Immature natural killer cell (primary cell): ENCODE data around the gene VPS41. TPM values are rescaled to one million over a fixed set of nuclear protein-coding genes. Genes with fewer than 3 reads are reported as not detected.

Source experiments
- DNase-seq, 3 donors: peaks; one replicate each; pipeline ENCODE4 v3.0.0; 2022; ENCODE audit warnings: mixed read lengths in 1 of 3
- H3K27ac Mint-ChIP-seq, 6 donors: one replicate each; pipeline ENCODE4 v1.8.0; 2020; ENCODE audit warnings: mixed read lengths in 6 of 6, mild to moderate bottlenecking in 5 of 6, inconsistent platforms in 4 of 6, moderate library complexity in 3 of 6
- H3K27me3 Mint-ChIP-seq, 3 donors: one replicate each; pipeline ENCODE4 v1.8.0; 2020 to 2021; ENCODE audit warnings: low read depth in 3 of 3, mild to moderate bottlenecking in 3 of 3, mixed read lengths in 3 of 3, moderate library complexity in 3 of 3, inconsistent platforms in 1 of 3
- H3K36me3 Mint-ChIP-seq, 3 donors: one replicate each; pipeline ENCODE4 v1.8.0; 2020; ENCODE audit warnings: mixed read lengths in 3 of 3, inconsistent platforms in 2 of 3, mild to moderate bottlenecking in 2 of 3
- H3K4me1 Mint-ChIP-seq, 2 donors: one replicate each; pipeline ENCODE4 v1.8.0; 2020; ENCODE audit warnings: inconsistent platforms in 2 of 2, mild to moderate bottlenecking in 2 of 2, mixed read lengths in 2 of 2, moderate library complexity in 1 of 2
- H3K4me3 Mint-ChIP-seq, 5 donors: one replicate each; pipeline ENCODE4 v1.8.0; 2020; ENCODE audit warnings: mild to moderate bottlenecking in 5 of 5, mixed read lengths in 5 of 5, inconsistent platforms in 3 of 5, moderate library complexity in 3 of 5
- H3K9me3 Mint-ChIP-seq, 6 donors: one replicate each; pipeline ENCODE4 v1.8.0; 2020; ENCODE audit warnings: mild to moderate bottlenecking in 6 of 6, mixed read lengths in 6 of 6, inconsistent platforms in 4 of 6, moderate library complexity in 3 of 6
- polyA plus RNA-seq, 3 donors: library from polyadenylated mRNA; unstranded; fragments of 300-500 nt; fragmentation: Illumina TruSeq; gene quantifications; one replicate each; pipeline ENCODE4 v1.2.3, GENCODE V29; 2021

VPS41 gene
- polyA plus RNA-seq, 3 donors from 2014 or later: 52.2 to 86.2 (median 72.6) TPM

DNA sequence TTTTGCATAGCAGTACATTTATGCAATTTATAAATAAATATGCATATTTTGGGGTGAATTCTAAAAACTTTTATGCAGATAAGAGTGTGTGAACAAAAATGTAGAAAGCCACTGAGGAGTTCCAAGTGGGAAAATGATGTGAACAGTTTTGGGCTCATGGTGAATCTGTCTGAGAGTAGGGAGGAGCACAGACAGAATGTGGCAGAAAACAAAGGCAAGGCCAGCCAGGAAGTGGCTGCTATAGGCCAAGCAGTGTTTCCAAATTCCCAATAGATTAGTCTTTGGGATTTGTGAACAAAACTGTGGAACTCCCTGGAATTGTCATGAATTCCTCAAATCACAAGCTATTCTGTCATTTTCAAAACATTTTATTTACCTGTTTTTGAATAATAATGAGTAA lies 204.2 kb downstream of the VPS41 start:
- peaks cover 0 to 3% (median 0%) of the 10 kb centered on the region in 3 donors for H3K36me3 Mint-ChIP-seq

GRCh38 chr7:38704041-38704547 lies 204.9 kb downstream of the VPS41 start:
- no peak for DNase-seq
- H3K27me3 Mint-ChIP-seq: peaks cover 6 to 38% (median 10%) of the 10 kb centered on the region in 3 donors
- peaks cover 0 to 3% (median 0%) of the 10 kb centered on the region in 3 donors for H3K36me3 Mint-ChIP-seq
- no peaks in the 10 kb centered on the region for H3K4me1 Mint-ChIP-seq
- H3K4me3 Mint-ChIP-seq: no peak overlapping the region
- no peak overlapping the region for H3K27ac Mint-ChIP-seq
- no peaks in the 10 kb centered on the region for H3K9me3 Mint-ChIP-seq

More for the DNA sequence above, 204.2 kb downstream of the VPS41 start:
- H3K4me3 Mint-ChIP-seq: no peak overlapping the region
- DNase-seq: no peak
- no peak overlapping the region for H3K27ac Mint-ChIP-seq
- H3K27me3 Mint-ChIP-seq: peaks cover 6 to 36% (median 6%) of the 10 kb centered on the region in 3 donors
- no peaks in the 10 kb centered on the region for H3K9me3 Mint-ChIP-seq
- no peaks in the 10 kb centered on the region for H3K4me1 Mint-ChIP-seq

GRCh38 chr7:38703093-38703492 lies 205.9 kb downstream of the VPS41 start:
- no peak for DNase-seq
- H3K4me1 Mint-ChIP-seq: no peaks in the 10 kb centered on the region
- H3K36me3 Mint-ChIP-seq: peaks cover 0 to 3% (median 0%) of the 10 kb centered on the region in 3 donors
- H3K27ac Mint-ChIP-seq: no peak overlapping the region
- peaks cover 4 to 37% (median 8%) of the 10 kb centered on the region in 3 donors for H3K27me3 Mint-ChIP-seq
- H3K4me3 Mint-ChIP-seq: no peak overlapping the region
- H3K9me3 Mint-ChIP-seq: peaks cover 0 to 2% (median 0%) of the 10 kb centered on the region in 6 donors

DNA sequence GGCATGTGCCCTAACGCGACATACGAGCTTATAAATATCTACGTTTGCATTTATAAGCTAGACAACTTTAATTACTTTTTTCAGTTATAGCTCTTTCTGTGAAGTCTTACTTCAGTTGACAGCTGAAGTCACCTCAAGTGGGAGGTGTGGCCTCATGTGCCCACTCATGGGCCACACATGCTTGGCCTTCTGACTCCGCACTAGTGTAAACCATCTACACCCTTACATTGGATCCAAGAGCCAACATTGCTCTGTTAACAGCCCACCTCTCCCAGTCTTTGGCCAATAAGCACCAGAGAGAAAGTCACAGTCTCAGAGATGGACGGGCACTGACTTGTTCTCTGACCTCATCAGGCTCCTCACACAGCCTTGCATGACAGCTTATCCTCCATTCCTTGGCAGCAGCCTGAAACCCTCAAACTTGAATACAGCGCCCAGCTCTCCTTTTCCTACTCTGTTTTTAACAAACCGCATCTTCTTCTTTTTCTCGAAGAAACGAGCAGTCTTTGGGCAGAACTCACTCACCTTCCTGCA lies 206.9 kb downstream of the VPS41 start:
- Mint-ChIP-seq H3K27ac (no peak overlapping the region), H3K36me3 (peaks cover 0 to 3% (median 0%) of the 10 kb centered on the region in 3 donors), H3K4me3 (no peak overlapping the region), H3K27me3 (peaks cover 4 to 32% (median 8%) of the 10 kb centered on the region in 3 donors), H3K9me3 (peaks cover 0 to 5% (median 0%) of the 10 kb centered on the region in 6 donors), H3K4me1 (no peaks in the 10 kb centered on the region)
- DNase-seq: no peak

DNA sequence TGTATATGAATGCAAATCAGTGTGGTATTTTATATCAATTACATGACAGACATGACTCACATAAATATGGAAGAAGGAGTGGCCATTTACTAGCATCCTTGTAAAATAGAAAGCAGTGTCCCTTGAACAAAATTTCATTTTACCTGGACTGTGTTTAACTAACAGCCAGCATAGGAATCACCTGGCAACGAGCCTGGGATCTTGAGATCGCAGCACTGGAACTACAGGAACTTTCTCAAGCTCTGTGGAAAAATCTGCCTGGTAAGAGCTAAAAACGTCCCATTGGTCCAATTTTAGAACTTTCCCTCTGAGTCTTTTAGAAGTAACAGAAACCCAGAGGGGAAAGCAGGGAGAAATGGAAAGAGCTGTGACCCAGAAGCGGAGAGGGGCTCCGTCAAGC lies 208.9 kb downstream of the VPS41 start:
- Mint-ChIP-seq H3K27ac (no peak overlapping the region), H3K36me3 (no peaks in the 10 kb centered on the region), H3K27me3 (peaks cover 1 to 29% (median 8%) of the 10 kb centered on the region in 3 donors), H3K4me3 (no peak overlapping the region), H3K9me3 (peaks cover 0 to 6% (median 1%) of the 10 kb centered on the region in 6 donors), H3K4me1 (no peaks in the 10 kb centered on the region)
- no peak for DNase-seq

GRCh38 chr7:38699471-38699870 lies 209.5 kb downstream of the VPS41 start:
- H3K4me1 Mint-ChIP-seq: no peaks in the 10 kb centered on the region
- H3K27me3 Mint-ChIP-seq: peaks cover 3 to 29% (median 8%) of the 10 kb centered on the region in 3 donors
- H3K9me3 Mint-ChIP-seq: peaks cover 0 to 6% (median 3%) of the 10 kb centered on the region in 6 donors
- H3K36me3 Mint-ChIP-seq: no peaks in the 10 kb centered on the region
- no peak overlapping the region for H3K27ac Mint-ChIP-seq
- H3K4me3 Mint-ChIP-seq: no peak overlapping the region
- DNase-seq: no peak

- no peak overlapping the region for H3K27ac Mint-ChIP-seq
- no peaks in the 10 kb centered on the region for H3K4me1 Mint-ChIP-seq
- H3K4me3 Mint-ChIP-seq: no peak overlapping the region
- no peaks in the 10 kb centered on the region for H3K36me3 Mint-ChIP-seq
- H3K27me3 Mint-ChIP-seq: peaks cover 1 to 9% (median 2%) of the 10 kb centered on the region in 3 donors
- no peak for DNase-seq
- H3K9me3 Mint-ChIP-seq: peaks cover 0 to 6% (median 3%) of the 10 kb centered on the region in 6 donors
These were observed 214.7 kb downstream of the VPS41 start for GRCh38 chr7:38694326-38694725.

GRCh38 chr7:38686888-38687287 lies 222.1 kb downstream of the VPS41 start:
- Mint-ChIP-seq H3K27ac (no peak overlapping the region), H3K4me1 (no peaks in the 10 kb centered on the region), H3K36me3 (no peaks in the 10 kb centered on the region), H3K27me3 (peaks cover 1 to 4% (median 3%) of the 10 kb centered on the region in 3 donors), H3K4me3 (no peak overlapping the region), H3K9me3 (no peaks in the 10 kb centered on the region)
- no peak for DNase-seq

DNA sequence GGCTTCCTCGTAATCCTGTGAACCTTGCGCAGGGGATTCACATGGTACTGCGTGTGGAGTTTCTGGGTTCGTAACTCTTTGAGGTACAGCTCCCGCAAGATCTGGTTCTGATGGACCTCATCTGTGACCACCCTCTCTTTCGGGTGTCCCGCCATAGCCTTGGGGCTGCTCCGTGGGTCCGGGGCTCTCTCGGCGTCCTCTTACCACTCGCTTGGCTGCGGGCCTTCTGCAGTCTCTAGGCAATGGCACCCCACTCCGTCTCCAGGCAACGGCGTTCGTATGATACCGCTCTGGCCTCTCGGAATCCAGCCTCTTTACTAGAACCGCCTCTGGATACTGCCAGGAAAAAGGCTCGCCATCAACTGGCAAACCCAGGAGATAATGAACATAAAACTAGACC lies 223.1 kb downstream of the VPS41 start:
- H3K27ac Mint-ChIP-seq: no peak overlapping the region
- no peaks in the 10 kb centered on the region for H3K9me3 Mint-ChIP-seq
- H3K36me3 Mint-ChIP-seq: no peaks in the 10 kb centered on the region
- DNase-seq: no peak
- H3K27me3 Mint-ChIP-seq: peaks cover 1 to 3% (median 2%) of the 10 kb centered on the region in 3 donors
- H3K4me3 Mint-ChIP-seq: no peak overlapping the region
- no peaks in the 10 kb centered on the region for H3K4me1 Mint-ChIP-seq

DNA sequence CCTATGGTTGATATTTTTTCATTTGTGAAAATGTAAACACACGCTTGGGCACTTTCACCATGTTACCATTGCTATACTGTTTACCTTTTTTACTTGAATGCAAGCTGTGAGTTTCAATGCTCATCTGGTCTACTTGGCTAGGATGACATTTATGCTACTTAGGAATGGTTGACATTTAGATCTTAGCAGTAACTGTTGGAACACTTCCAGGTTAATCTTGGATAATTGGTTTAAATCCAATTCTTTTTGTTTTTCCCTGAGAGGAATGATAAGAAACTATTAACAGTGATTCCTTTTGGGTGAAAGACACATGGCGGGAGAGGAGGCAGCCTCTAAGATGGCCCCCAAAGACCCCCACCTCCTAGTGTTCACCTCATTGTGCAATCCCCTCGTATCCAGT lies 226.4 kb downstream of the VPS41 start:
- no peak overlapping the region for H3K27ac Mint-ChIP-seq
- H3K9me3 Mint-ChIP-seq: no peaks in the 10 kb centered on the region
- DNase-seq: no peak
- H3K36me3 Mint-ChIP-seq: no peaks in the 10 kb centered on the region
- H3K27me3 Mint-ChIP-seq: peaks cover 3 to 7% (median 6%) of the 10 kb centered on the region in 3 donors
- H3K4me1 Mint-ChIP-seq: no peaks in the 10 kb centered on the region
- no peak overlapping the region for H3K4me3 Mint-ChIP-seq

DNA sequence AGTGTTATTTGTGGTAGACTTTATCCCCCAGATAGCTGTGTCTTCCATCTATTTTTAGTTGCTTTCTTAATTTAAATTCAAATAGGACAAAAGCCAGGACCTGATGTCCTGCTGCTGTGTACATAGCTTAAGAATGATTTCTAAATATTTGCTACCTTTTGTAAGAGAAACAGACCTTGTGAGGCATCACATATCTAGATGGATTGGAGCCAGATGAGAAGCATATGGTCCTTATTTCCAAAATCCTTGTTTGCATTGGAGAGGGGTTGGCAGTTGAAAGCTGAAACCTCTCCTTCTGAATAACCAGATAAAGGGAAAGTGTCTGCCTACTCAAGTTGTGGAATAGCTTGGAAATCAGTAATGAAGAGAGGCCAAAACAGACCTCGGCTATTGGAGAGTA lies 227.1 kb downstream of the VPS41 start:
- Mint-ChIP-seq H3K27me3 (peaks cover 3 to 7% (median 6%) of the 10 kb centered on the region in 3 donors), H3K4me3 (no peak overlapping the region), H3K9me3 (no peaks in the 10 kb centered on the region), H3K27ac (no peak overlapping the region), H3K36me3 (no peaks in the 10 kb centered on the region), H3K4me1 (no peaks in the 10 kb centered on the region)
- DNase-seq: no peak

- H3K27me3 Mint-ChIP-seq: peaks cover 2 to 7% (median 6%) of the 10 kb centered on the region in 3 donors
- no peaks in the 10 kb centered on the region for H3K9me3 Mint-ChIP-seq
- H3K4me3 Mint-ChIP-seq: no peak overlapping the region
- H3K36me3 Mint-ChIP-seq: no peaks in the 10 kb centered on the region
- H3K27ac Mint-ChIP-seq: no peak overlapping the region
- no peak for DNase-seq
- no peaks in the 10 kb centered on the region for H3K4me1 Mint-ChIP-seq
These were observed 229.6 kb downstream of the VPS41 start for GRCh38 chr7:38679419-38679818.

- no peak overlapping the region for H3K4me3 Mint-ChIP-seq
These were observed 230.3 kb downstream of the VPS41 start for GRCh38 chr7:38678698-38679054.

DNA sequence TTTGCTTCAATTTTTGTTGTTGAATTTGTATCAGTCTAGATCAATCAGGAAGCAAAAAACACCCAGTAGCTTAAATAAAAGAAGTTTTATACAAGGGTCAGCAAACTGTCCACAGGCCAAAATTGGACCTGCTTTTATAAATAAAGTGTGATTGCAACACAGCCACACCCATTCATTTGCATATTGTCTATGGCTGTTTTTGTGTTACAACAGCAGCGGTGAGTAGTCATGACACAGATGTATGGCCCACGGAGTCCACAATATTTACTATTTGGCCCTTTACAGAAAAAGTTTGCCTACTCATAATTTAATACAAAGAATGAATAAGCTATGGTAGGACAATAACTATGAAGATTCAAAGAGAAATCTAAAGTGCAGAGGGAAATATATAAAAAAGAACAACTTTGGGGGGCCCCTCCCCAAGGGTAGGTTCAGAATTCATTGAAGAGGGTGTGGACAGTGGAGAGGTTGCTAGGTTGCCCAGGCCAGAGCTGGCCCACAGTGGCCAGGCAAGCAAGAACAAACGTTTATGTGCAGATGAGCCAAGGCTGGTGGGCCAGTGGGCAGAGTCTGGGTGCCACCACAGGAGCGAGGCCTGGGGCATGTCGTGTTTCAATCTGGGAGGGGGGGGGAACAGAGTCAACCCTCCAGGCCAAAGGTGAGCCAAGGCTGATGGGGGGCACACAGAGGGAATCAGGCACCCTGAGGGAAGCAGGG lies 230.9 kb downstream of the VPS41 start:
- Mint-ChIP-seq H3K9me3 (no peaks in the 10 kb centered on the region), H3K36me3 (no peaks in the 10 kb centered on the region), H3K4me1 (no peaks in the 10 kb centered on the region), H3K27ac (no peak overlapping the region), H3K27me3 (peaks cover 2 to 6% (median 6%) of the 10 kb centered on the region in 3 donors), H3K4me3 (no peak overlapping the region)
- DNase-seq: no peak

More at GRCh38 chr7:38678698-38679054, 230.3 kb downstream of the VPS41 start:
- H3K4me1 Mint-ChIP-seq: no peaks in the 10 kb centered on the region
- H3K27me3 Mint-ChIP-seq: peaks cover 2 to 7% (median 6%) of the 10 kb centered on the region in 3 donors
- DNase-seq: no peak
- no peaks in the 10 kb centered on the region for H3K36me3 Mint-ChIP-seq
- H3K27ac Mint-ChIP-seq: no peak overlapping the region
- no peaks in the 10 kb centered on the region for H3K9me3 Mint-ChIP-seq
